IPS-15b (cell line): ENCODE measurements around the gene ZCCHC7.
"Not testable (repeated sequence)": the region's sequence is repeated elsewhere in the genome, so short reads cannot be mapped to it uniquely, and the experiment has no call there.

Experiments used
- H3K27me3 ChIP-seq: one replicate; pipeline ENCODE4 v1.6.1; 2013; ENCODE audit warnings: low read length; ENCODE audit not compliant: control insufficient read depth, insufficient read depth
- H3K36me3 ChIP-seq: one replicate; pipeline ENCODE4 v1.6.1; 2013; ENCODE audit warnings: low read length; ENCODE audit not compliant: control insufficient read depth, insufficient read depth
- H3K4me1 ChIP-seq: one replicate; pipeline ENCODE4 v1.6.1; 2013; ENCODE audit warnings: mild to moderate bottlenecking, low read length; ENCODE audit not compliant: control insufficient read depth, insufficient read depth
- H3K4me3 ChIP-seq: one replicate; pipeline ENCODE4 v1.5.1; 2013; ENCODE audit warnings: low read depth, low read length
- H3K9ac ChIP-seq: one replicate; pipeline ENCODE4 v1.6.1; 2013; ENCODE audit warnings: low read depth, mild to moderate bottlenecking, low read length
- H3K9me3 ChIP-seq: one replicate; pipeline ENCODE4 v1.6.1; 2013; ENCODE audit warnings: mild to moderate bottlenecking, low read length; ENCODE audit not compliant: control insufficient read depth, insufficient read depth

Gene ZCCHC7

GRCh38 chr9:37291612-37292238 is 171.4 kb downstream of the ZCCHC7 start:
- H3K27me3 ChIP-seq, H3K4me3 ChIP-seq, H3K9me3 ChIP-seq, H3K9ac ChIP-seq, H3K4me1 ChIP-seq, H3K36me3 ChIP-seq: not testable (repeated sequence)

DNA sequence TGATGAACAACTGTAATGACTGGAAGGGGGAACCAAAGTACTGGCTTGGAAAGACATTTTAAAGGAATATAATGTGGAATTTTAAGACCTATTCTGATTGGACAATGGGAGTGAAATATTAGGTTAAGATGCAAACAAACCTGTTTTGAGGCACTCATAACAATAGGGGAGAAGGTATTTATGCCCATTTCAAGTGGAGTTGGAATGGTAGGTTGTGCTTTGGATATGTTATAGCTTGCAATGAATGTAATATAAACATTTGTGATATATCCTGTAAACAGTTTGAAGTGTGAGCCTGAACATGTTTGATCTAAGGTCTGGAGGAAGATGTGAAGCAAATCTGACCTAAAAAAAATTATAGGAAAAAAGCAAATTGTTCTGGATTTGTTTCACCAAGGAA is 172.5 kb downstream of the ZCCHC7 start:
- Histone ChIP-seq H3K9me3 (no peaks in the 10 kb centered on the region), H3K4me3 (no peak overlapping the region), H3K4me1 (peaks cover 3% of the 10 kb centered on the region), H3K36me3 (no peaks in the 10 kb centered on the region), H3K27me3 (no peaks in the 10 kb centered on the region), H3K9ac (no peak overlapping the region)

DNA sequence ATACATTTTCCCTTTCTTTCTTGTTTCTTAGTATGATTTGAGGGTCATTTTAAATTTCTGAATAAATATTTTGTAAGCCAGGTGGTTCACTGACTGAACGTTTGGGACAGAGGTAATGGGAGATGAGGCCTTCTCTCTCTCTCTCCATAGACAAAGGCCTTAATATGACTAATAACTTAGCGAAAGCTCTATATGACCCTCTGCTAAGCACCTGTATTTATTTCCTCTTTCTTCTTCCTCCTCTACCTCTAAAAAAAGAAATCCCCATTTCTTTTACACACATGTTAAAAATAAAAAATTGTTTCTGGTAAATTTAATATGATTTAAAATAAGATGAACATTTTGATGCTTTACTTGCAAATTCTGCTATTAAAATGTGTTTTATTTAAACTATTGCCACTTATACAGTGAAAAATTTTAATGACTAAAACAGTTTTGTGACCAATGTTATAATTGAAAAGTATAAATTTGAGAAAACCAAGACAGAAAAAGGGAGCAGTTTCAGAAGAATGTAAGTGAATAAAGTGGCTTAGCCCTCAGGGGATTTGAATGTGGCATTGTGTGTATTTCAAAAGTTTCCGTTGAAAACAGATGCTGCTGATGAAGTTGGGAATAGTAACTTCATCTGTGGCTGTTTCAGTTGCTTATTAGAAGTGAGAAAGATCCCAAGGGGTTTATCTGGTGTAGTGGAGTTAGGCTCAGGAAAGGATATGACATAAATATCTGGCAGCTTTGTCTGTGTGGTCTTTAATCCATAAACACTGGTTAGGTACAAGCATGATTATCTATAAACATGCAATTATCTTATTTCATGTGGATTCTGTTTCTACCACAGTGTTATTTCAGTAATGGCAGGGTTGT is 173.5 kb downstream of the ZCCHC7 start:
- no peak overlapping the region for H3K9ac ChIP-seq

GRCh38 chr9:37295178-37295577 is 174.8 kb downstream of the ZCCHC7 start:
- no peaks in the 10 kb centered on the region for H3K36me3 ChIP-seq
- no peak overlapping the region for H3K4me3 ChIP-seq
- no peak overlapping the region for H3K9ac ChIP-seq
- H3K4me1 ChIP-seq: peaks cover 3% of the 10 kb centered on the region
- H3K9me3 ChIP-seq: no peaks in the 10 kb centered on the region
- H3K27me3 ChIP-seq: no peaks in the 10 kb centered on the region

More for the DNA sequence above, 173.5 kb downstream of the ZCCHC7 start:
- Histone ChIP-seq H3K4me3 (no peak overlapping the region), H3K36me3 (no peaks in the 10 kb centered on the region), H3K9me3 (no peaks in the 10 kb centered on the region), H3K4me1 (peaks cover 3% of the 10 kb centered on the region), H3K27me3 (no peaks in the 10 kb centered on the region)

DNA sequence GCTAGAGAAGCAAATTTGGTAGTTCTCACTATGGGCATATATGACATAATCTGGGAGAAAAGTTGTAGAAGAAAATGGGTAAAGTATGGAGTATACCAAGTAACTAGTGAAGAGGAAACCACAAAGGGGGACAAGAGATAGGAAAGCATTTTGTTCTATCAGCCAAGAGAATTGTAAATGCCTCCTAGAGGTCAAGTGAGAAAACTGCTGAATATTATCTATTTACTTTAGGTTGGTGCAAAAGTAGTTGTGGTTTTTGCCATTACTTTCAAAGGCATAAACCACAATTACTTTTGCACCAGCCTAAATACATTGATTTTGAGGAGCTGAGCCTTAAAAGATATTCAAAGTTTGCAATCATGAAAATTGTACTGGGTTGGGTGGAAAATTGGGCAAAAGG is 175.4 kb downstream of the ZCCHC7 start:
- no peaks in the 10 kb centered on the region for H3K27me3 ChIP-seq
- H3K4me1 ChIP-seq: peaks cover 5% of the 10 kb centered on the region
- H3K9me3 ChIP-seq: no peaks in the 10 kb centered on the region
- no peak overlapping the region for H3K4me3 ChIP-seq
- no peak overlapping the region for H3K9ac ChIP-seq
- no peaks in the 10 kb centered on the region for H3K36me3 ChIP-seq

DNA sequence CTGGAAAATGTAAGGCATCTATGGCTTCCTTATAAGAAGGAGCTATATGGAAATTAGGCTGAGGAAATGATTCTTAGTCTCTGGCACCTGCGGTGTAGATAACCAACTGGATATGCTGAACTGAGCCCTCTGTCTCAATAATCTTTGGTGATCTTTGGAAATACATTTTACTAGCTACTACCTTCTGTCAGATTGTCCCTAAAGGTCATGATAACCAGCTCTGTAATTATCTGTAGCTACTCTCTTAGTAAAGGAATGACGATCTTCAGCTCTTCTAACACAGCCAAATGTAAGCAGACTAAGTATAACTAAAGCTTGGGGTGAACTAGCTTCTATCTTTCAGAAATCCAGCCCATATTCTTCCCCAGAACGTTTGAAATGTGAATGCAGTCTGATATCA is 177.2 kb downstream of the ZCCHC7 start:
- Histone ChIP-seq H3K9ac (no peak overlapping the region), H3K4me1 (peaks cover 5% of the 10 kb centered on the region), H3K4me3 (no peak overlapping the region), H3K9me3 (no peaks in the 10 kb centered on the region), H3K36me3 (no peaks in the 10 kb centered on the region), H3K27me3 (no peaks in the 10 kb centered on the region)

DNA sequence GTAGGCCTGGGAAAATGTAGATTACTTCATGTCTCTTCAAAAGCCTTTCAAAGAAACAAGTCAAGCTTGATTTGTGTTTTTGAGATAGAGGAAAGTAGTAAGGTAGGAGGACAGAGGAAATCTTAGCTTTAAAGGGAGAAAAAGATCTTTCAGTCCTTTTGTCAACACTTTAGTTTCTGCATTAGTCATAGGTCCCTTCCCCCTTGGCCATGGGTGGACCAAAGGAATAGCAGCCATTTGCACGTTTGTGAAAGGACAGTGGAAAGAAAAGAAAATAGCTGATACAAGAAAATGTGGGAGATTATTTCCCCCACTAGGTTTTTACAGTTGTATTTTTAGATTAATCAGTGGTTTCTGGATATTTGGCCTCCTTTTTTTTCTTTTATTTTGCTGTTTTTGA is 180.2 kb downstream of the ZCCHC7 start:
- peaks cover 3% of the 10 kb centered on the region for H3K4me1 ChIP-seq
- no peak overlapping the region for H3K4me3 ChIP-seq
- no peaks in the 10 kb centered on the region for H3K27me3 ChIP-seq
- no peak overlapping the region for H3K9ac ChIP-seq
- no peaks in the 10 kb centered on the region for H3K36me3 ChIP-seq
- H3K9me3 ChIP-seq: no peaks in the 10 kb centered on the region

- Histone ChIP-seq H3K36me3 (no peaks in the 10 kb centered on the region), H3K9ac (no peak overlapping the region), H3K27me3 (no peaks in the 10 kb centered on the region), H3K4me3 (no peak overlapping the region), H3K9me3 (no peaks in the 10 kb centered on the region), H3K4me1 (peaks cover 3% of the 10 kb centered on the region)
Measured at GRCh38 chr9:37301042-37301853, 180.9 kb downstream of the ZCCHC7 start.

- Histone ChIP-seq H3K4me1 (peaks cover 3% of the 10 kb centered on the region), H3K4me3 (no peak overlapping the region), H3K27me3 (no peaks in the 10 kb centered on the region), H3K9ac (no peak overlapping the region), H3K9me3 (no peaks in the 10 kb centered on the region), H3K36me3 (no peaks in the 10 kb centered on the region)
Measured at GRCh38 chr9:37301854-37302172, 181.4 kb downstream of the ZCCHC7 start.

- Histone ChIP-seq H3K9ac (no peak overlapping the region), H3K4me1 (peaks cover 3% of the 10 kb centered on the region), H3K4me3 (no peak overlapping the region), H3K27me3 (no peaks in the 10 kb centered on the region), H3K36me3 (no peaks in the 10 kb centered on the region), H3K9me3 (no peaks in the 10 kb centered on the region)
Measured at GRCh38 chr9:37302277-37302676, 181.9 kb downstream of the ZCCHC7 start.

GRCh38 chr9:37303272-37303671 is 182.9 kb downstream of the ZCCHC7 start:
- H3K4me3 ChIP-seq, H3K9me3 ChIP-seq, H3K27me3 ChIP-seq, H3K36me3 ChIP-seq, H3K4me1 ChIP-seq, H3K9ac ChIP-seq: not testable (repeated sequence)

DNA sequence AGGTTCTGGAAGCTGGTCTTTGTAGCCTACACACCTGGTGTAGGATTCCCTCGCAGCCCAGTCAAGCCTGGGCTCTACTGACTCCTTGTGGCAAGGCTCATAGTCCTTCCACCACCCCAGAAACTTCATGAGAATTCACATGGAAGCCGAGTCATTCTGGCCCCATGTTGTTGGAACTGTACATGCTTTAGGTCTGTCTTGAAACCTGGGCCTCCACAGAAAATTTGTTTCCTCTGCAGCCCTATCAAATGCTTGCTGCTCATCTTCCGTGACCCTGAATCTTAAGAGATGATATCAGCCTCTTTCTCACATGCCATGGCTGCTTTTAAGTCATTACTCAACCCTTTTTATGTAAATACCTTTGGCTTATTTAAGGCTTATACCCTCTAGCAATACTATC is 188.8 kb downstream of the ZCCHC7 start:
- no peaks in the 10 kb centered on the region for H3K36me3 ChIP-seq
- H3K9ac ChIP-seq: no peak overlapping the region
- no peaks in the 10 kb centered on the region for H3K9me3 ChIP-seq
- no peaks in the 10 kb centered on the region for H3K4me1 ChIP-seq
- no peak overlapping the region for H3K4me3 ChIP-seq
- H3K27me3 ChIP-seq: no peaks in the 10 kb centered on the region
